A549 (cell line): Measurements from ENCODE around the gene TMEM131.

Experiments
- BHLHE40 ChIP-seq: IDR thresholded peaks from 2 replicates; pipeline ENCODE4 v1.6.1; 2012; ENCODE audit warnings: low read depth, low read length, inconsistent platforms
- CBX8 ChIP-seq: fragments of 200-600 bp; sonication (generic); IDR thresholded peaks from 2 replicates; pipeline ENCODE4 v1.6.1; 2016
- CTCF ChIP-seq: fragments of >200 bp; sonication (Bioruptor Twin); formaldehyde crosslinking; IDR thresholded peaks from 3 replicates; pipeline ENCODE4 v1.5.1; 2016
- ELK1 ChIP-seq: fragments of 150-350 bp; IDR thresholded peaks from 2 replicates; pipeline ENCODE4 v1.6.1; 2014; ENCODE audit warnings: low read depth, mild to moderate bottlenecking, low read length
- ESRRA ChIP-seq: fragments of 150-350 bp; IDR thresholded peaks from 2 replicates; pipeline ENCODE4 v1.6.1; 2014; ENCODE audit warnings: mild to moderate bottlenecking, low read length, borderline replicate concordance
- HDAC2 ChIP-seq: fragments of 200-600 bp; sonication (generic); IDR thresholded peaks from 2 replicates; pipeline ENCODE4 v1.6.1; 2016
- KDM1A ChIP-seq: fragments of 200-600 bp; sonication (generic); IDR thresholded peaks from 2 replicates; pipeline ENCODE4 v1.6.1; 2016; ENCODE audit warnings: low read depth, mild to moderate bottlenecking
- KDM5A ChIP-seq: fragments of 200-600 bp; sonication (generic); IDR thresholded peaks from 2 replicates; pipeline ENCODE4 v1.6.1; 2016; ENCODE audit warnings: antibody characterized with exemption, mild to moderate bottlenecking
- POLR2A ChIP-seq: IDR thresholded peaks from 2 replicates; pipeline ENCODE4 v1.6.1; 2012; ENCODE audit warnings: mild to moderate bottlenecking, low read length
- RAD21 ChIP-seq, 2 experiments: fragments of >200 bp in 1 of 2; sonication (Bioruptor Twin) in 1 of 2; formaldehyde crosslinking in 1 of 2; IDR thresholded peaks in 1 of 2; conservative IDR thresholded peaks in 1 of 2; 2 replicates in 1 of 2; 3 replicates in 1 of 2; pipeline ENCODE4 v1.6.1; 2012 to 2018; ENCODE audit warnings: inconsistent platforms in 1 of 2
- REST ChIP-seq: fragments of 200-600 bp; sonication (generic); IDR thresholded peaks from 2 replicates; pipeline ENCODE4 v1.6.1; 2016; ENCODE audit warnings: antibody characterized with exemption, mild to moderate bottlenecking, moderate library complexity
- RFX5 ChIP-seq: fragments of 450-650 bp; IDR thresholded peaks from 2 replicates; pipeline ENCODE4 v1.7.1; 2014; ENCODE audit warnings: antibody characterized with exemption, mild to moderate bottlenecking, moderate library complexity
- RNF2 ChIP-seq: fragments of 200-600 bp; sonication (generic); IDR thresholded peaks from 2 replicates; pipeline ENCODE4 v1.6.1; 2016; ENCODE audit warnings: low read depth, mild to moderate bottlenecking, antibody characterized with exemption, moderate library complexity, borderline replicate concordance
- SMC3 ChIP-seq: fragments of >200 bp; sonication (Bioruptor Twin); formaldehyde crosslinking; IDR thresholded peaks from 3 replicates; pipeline ENCODE4 v1.6.1; 2018; ENCODE audit warnings: inconsistent platforms

- no peak for TF ChIP-seq KDM1A
- no peak for TF ChIP-seq SMC3
- no peak for TF ChIP-seq ESRRA
- TF ChIP-seq POLR2A = no peak
- no peak for TF ChIP-seq BHLHE40
- TF ChIP-seq CTCF = no peak
- TF ChIP-seq RFX5 = no peak
- no peak for TF ChIP-seq CBX8
- TF ChIP-seq HDAC2 = no peak
- TF ChIP-seq RNF2 = no peak
- no peak for TF ChIP-seq KDM5A
- no peak for TF ChIP-seq REST
- no peak for TF ChIP-seq RAD21 (conservative IDR thresholded peaks at IDR 0.05 in 1 of 2, IDR thresholded peaks at IDR 0.05 in 1 of 2)
- TF ChIP-seq ELK1 = no peak
These were observed 40.7 kb upstream of the TMEM131 start for GRCh38 chr2:98036349-98037000.
